OCI-LY3 (cell line): ENCODE measurements around the gene ZNF689.
"Not testable (repeated sequence)": the region's sequence is repeated elsewhere in the genome, so short reads cannot be mapped to it uniquely, and the experiment has no call there.

ENCODE experiments used
- H2AFZ ChIP-seq: fragments of 200-600, 300-600 bp; shearing (Covaris generic); 2 replicates; pipeline ENCODE4 v1.6.0; 2014; ENCODE audit warnings: antibody characterized with exemption, low read depth, low read length
- H3K27ac ChIP-seq: fragments of 200-600, 300-600 bp; sonication (generic); 2 replicates; pipeline ENCODE4 v1.5.1; 2014; ENCODE audit warnings: mild to moderate bottlenecking, low read length, moderate library complexity, mixed read lengths
- H3K27me3 ChIP-seq: fragments of 200-600, 300-600 bp; sonication (generic); 2 replicates; pipeline ENCODE4 v1.6.1; 2014; ENCODE audit warnings: low read depth, low read length, mixed read lengths
- H3K36me3 ChIP-seq: fragments of 200-600, 300-600 bp; sonication (generic); replicated peaks from 2 replicates; pipeline ENCODE3; 2014; ENCODE audit warnings: low read depth, low read length, mixed read lengths
- H3K4me1 ChIP-seq: fragments of 300-600, 200-600 bp; sonication (generic); 2 replicates; pipeline ENCODE4 v1.6.1; 2014; ENCODE audit warnings: low read length, mixed read lengths
- H3K4me2 ChIP-seq: fragments of 200-600, 300-600 bp; sonication (generic); 2 replicates; pipeline ENCODE4 v1.6.1; 2014; ENCODE audit warnings: low read length, mixed read lengths
- H3K4me3 ChIP-seq: fragments of 300-600, 200-600 bp; sonication (generic); 2 replicates; pipeline ENCODE4 v1.5.1; 2014; ENCODE audit warnings: antibody characterized with exemption, mild to moderate bottlenecking, low read length, moderate library complexity
- H3K79me2 ChIP-seq: fragments of 300-600, 200-600 bp; shearing (Covaris generic); 2 replicates; pipeline ENCODE4 v1.6.1; 2014; ENCODE audit warnings: mild to moderate bottlenecking, low read length, mixed read lengths
- H3K9ac ChIP-seq: fragments of 300-600, 200-600 bp; shearing (Covaris generic); 2 replicates; pipeline ENCODE4 v1.6.0; 2014; ENCODE audit warnings: mild to moderate bottlenecking, low read length, moderate library complexity
- H3K9me3 ChIP-seq: fragments of 200-600, 300-600 bp; shearing (Covaris generic); 2 replicates; pipeline ENCODE4 v1.6.1; 2014; ENCODE audit warnings: low read length, mixed read lengths; ENCODE audit not compliant: insufficient read depth
- H4K20me1 ChIP-seq: fragments of 200-600, 300-600 bp; sonication (generic); 2 replicates; pipeline ENCODE4 v1.6.1; 2016; ENCODE audit warnings: low read length, mixed read lengths; ENCODE audit not compliant: insufficient read depth
- CTCF ChIP-seq: fragments of 200-600, 300-600 bp; sonication (generic); IDR thresholded peaks from 2 replicates; pipeline ENCODE4 v1.5.1; 2014; ENCODE audit warnings: antibody characterized with exemption, low read length, low read depth
- EZH2phosphoT487 ChIP-seq: fragments of 200-600 bp; shearing (Covaris generic); IDR thresholded peaks from 2 replicates; pipeline ENCODE4 v1.6.1; 2018; ENCODE audit warnings: antibody characterized with exemption, mixed run types, low read depth

ZNF689 gene

GRCh38 chr16:30641378-30641982, 31.3 kb upstream of the ZNF689 start:
- Histone ChIP-seq H3K4me1 (no peaks in the 10 kb centered on the region), H3K4me3 (no peak overlapping the region), H3K9ac (no peak overlapping the region), H3K9me3 (no peaks in the 10 kb centered on the region), H3K27ac (no peak overlapping the region), H3K27me3 (no peaks in the 10 kb centered on the region), H3K79me2 (no peaks in the 10 kb centered on the region), H2AFZ (no peak overlapping the region), H4K20me1 (no peaks in the 10 kb centered on the region), H3K36me3 (no peaks in the 10 kb centered on the region), H3K4me2 (no peak overlapping the region)
- no peak for TF ChIP-seq EZH2phosphoT487
- no peak for TF ChIP-seq CTCF

- peaks cover 14% of the 10 kb centered on the region for H3K79me2 ChIP-seq
- H3K4me3 ChIP-seq = no peak overlapping the region
- no peak overlapping the region for H2AFZ ChIP-seq
- H3K9me3 ChIP-seq = no peaks in the 10 kb centered on the region
- no peaks in the 10 kb centered on the region for H4K20me1 ChIP-seq
- H3K27me3 ChIP-seq = no peaks in the 10 kb centered on the region
- H3K27ac ChIP-seq = no peak overlapping the region
- peaks cover 10% of the 10 kb centered on the region for H3K4me1 ChIP-seq
- H3K9ac ChIP-seq = no peak overlapping the region
- H3K4me2 ChIP-seq = no peak overlapping the region
- TF ChIP-seq CTCF = peak; percentile 67
- TF ChIP-seq EZH2phosphoT487 = no peak
- H3K36me3 ChIP-seq = no peaks in the 10 kb centered on the region
Measured at GRCh38 chr16:30637944-30638343, 27.8 kb upstream of the ZNF689 start.

GRCh38 chr16:30637139-30637538, 26.9 kb upstream of the ZNF689 start:
- not testable (repeated sequence) for H3K4me3 ChIP-seq, H3K27me3 ChIP-seq, H3K27ac ChIP-seq, H3K36me3 ChIP-seq, H4K20me1 ChIP-seq, H3K9me3 ChIP-seq, H3K9ac ChIP-seq, H2AFZ ChIP-seq, H3K4me2 ChIP-seq
- Histone ChIP-seq H3K4me1 (peaks cover 10% of the 10 kb centered on the region), H3K79me2 (peaks cover 14% of the 10 kb centered on the region)

- Histone ChIP-seq H3K4me3 (no peak overlapping the region), H3K27ac (no peak overlapping the region), H3K4me2 (no peak overlapping the region), H3K9me3 (no peaks in the 10 kb centered on the region), H2AFZ (no peak overlapping the region), H3K27me3 (no peaks in the 10 kb centered on the region), H3K79me2 (peaks cover 14% of the 10 kb centered on the region), H3K36me3 (no peaks in the 10 kb centered on the region), H4K20me1 (no peaks in the 10 kb centered on the region), H3K4me1 (peaks cover 10% of the 10 kb centered on the region), H3K9ac (no peak overlapping the region)
- TF ChIP-seq EZH2phosphoT487 = no peak
- TF ChIP-seq CTCF = no peak
Measured at GRCh38 chr16:30636599-30636998, 26.4 kb upstream of the ZNF689 start.
